Stimulated activated CD8-positive, alpha-beta memory T cell treated with anti-CD3 and anti-CD28 coated beads, Interleukin-15, amount 100 ng/mL, for 1 hour (primary cell): ENCODE data around the gene GNAQ.

Experiments
- DNase-seq: peaks from one replicate; pipeline ENCODE4 v3.0.0-alpha.2; 2020; ENCODE audit warnings: low read depth

Gene GNAQ

GRCh38 chr9:78001946-78002731 lies 29.5 kb downstream of the GNAQ start:
- no peak for DNase-seq

- no peak for DNase-seq
These were observed 31.4 kb downstream of the GNAQ start for GRCh38 chr9:78000221-78000620.

- no peak for DNase-seq
These were observed 32.4 kb downstream of the GNAQ start for GRCh38 chr9:77999231-77999631.

- DNase-seq: no peak
These were observed 33.9 kb downstream of the GNAQ start for GRCh38 chr9:77997611-77998284.

- DNase-seq: no peak
These were observed 34.9 kb downstream of the GNAQ start for GRCh38 chr9:77996696-77997095.

- DNase-seq: no peak
These were observed 40.4 kb downstream of the GNAQ start for GRCh38 chr9:77991191-77991590.

GRCh38 chr9:77989909-77990308 lies 41.7 kb downstream of the GNAQ start:
- DNase-seq: no peak

- DNase-seq: no peak
These were observed 42.2 kb downstream of the GNAQ start for GRCh38 chr9:77989458-77989857.

- no peak for DNase-seq
These were observed 43.0 kb downstream of the GNAQ start for GRCh38 chr9:77988630-77989029.

- no peak for DNase-seq
These were observed 43.6 kb downstream of the GNAQ start for GRCh38 chr9:77987880-77988525.

GRCh38 chr9:77987081-77987656 lies 44.4 kb downstream of the GNAQ start:
- DNase-seq: no peak

- DNase-seq: no peak
These were observed 45.6 kb downstream of the GNAQ start for GRCh38 chr9:77985996-77986395.

GRCh38 chr9:77983320-77983662 lies 48.3 kb downstream of the GNAQ start:
- no peak for DNase-seq

- no peak for DNase-seq
These were observed 48.9 kb downstream of the GNAQ start for GRCh38 chr9:77982581-77983319.

GRCh38 chr9:77981907-77982306 lies 49.7 kb downstream of the GNAQ start:
- DNase-seq: no peak

GRCh38 chr9:77981332-77981731 lies 50.3 kb downstream of the GNAQ start:
- no peak for DNase-seq

- no peak for DNase-seq
These were observed 51.0 kb downstream of the GNAQ start for GRCh38 chr9:77980622-77981021.

- DNase-seq: no peak
These were observed 53.4 kb downstream of the GNAQ start for GRCh38 chr9:77978086-77978781.

- no peak for DNase-seq
These were observed 54.4 kb downstream of the GNAQ start for GRCh38 chr9:77977210-77977611.

- no peak for DNase-seq
These were observed 55.8 kb downstream of the GNAQ start for GRCh38 chr9:77975806-77976205.

GRCh38 chr9:77975036-77975435 lies 56.6 kb downstream of the GNAQ start:
- DNase-seq: no peak

- DNase-seq: no peak
These were observed 57.2 kb downstream of the GNAQ start for GRCh38 chr9:77974434-77974833.
